Upper lobe of left lung (tissue), 4 donors: ENCODE results near the gene PPP1R37.
A peak's percentile ranks its signal among the peaks of the same experiment; 100 is the strongest.

Experiments
- CTCF ChIP-seq, 6 experiments: fragments of 450-650 bp in 4 of 6; fragments of 200-600 bp in 2 of 6; sonication (generic) in 2 of 6; IDR thresholded peaks; one replicate each; pipeline ENCODE4 v1.5.1; 2016 to 2019; ENCODE audit warnings: antibody characterized with exemption in 6 of 6
- EP300 ChIP-seq, 4 donors: sonication (generic); formaldehyde crosslinking; IDR thresholded peaks; one replicate each; pipeline ENCODE4 v1.5.1; 2017; ENCODE audit warnings: antibody characterized with exemption in 4 of 4, control low read depth in 2 of 4
- POLR2A ChIP-seq, 4 donors: fragments of 450-650 bp; IDR thresholded peaks; one replicate each; pipeline ENCODE4 v1.5.1; 2016 to 2017; ENCODE audit warnings: antibody characterized with exemption in 4 of 4, mild to moderate bottlenecking in 2 of 4

- TF ChIP-seq CTCF (IDR thresholded peaks at IDR 0.05) (no peak), EP300 (IDR thresholded peaks at IDR 0.05) (no peak), POLR2A (IDR thresholded peaks at IDR 0.05) (peak in 3 of 4 donors; percentile 67 to 89 (median 71))
Observed at GRCh38 chr19:45177817-45178261, 84.9 kb downstream of the PPP1R37 start, which contains the start of gene TRAPPC6A.
